ENCODE measurements around the gene CD44.

- TF ChIP-seq CTCF (conservative IDR thresholded peaks at IDR 0.05; ENCODE audit: low read depth, low read length): no peak
- TF ChIP-seq EZH2 (IDR thresholded peaks at IDR 0.05; ENCODE audit: borderline replicate concordance, low read depth, low read length, poor library complexity, severe bottlenecking): no peak
Observed at GRCh38 chr11:35112846-35113105, 26.2 kb upstream of the CD44 start.

Measured in A673 (cell line).